ENCODE results near the gene SULF2. TPM values are rescaled to one million over a fixed set of nuclear protein-coding genes. Genes with fewer than 3 reads are reported as not detected.

SULF2 gene
- total RNA-seq, 1 experiment from 2014 or later = 13.0 TPM

DNA sequence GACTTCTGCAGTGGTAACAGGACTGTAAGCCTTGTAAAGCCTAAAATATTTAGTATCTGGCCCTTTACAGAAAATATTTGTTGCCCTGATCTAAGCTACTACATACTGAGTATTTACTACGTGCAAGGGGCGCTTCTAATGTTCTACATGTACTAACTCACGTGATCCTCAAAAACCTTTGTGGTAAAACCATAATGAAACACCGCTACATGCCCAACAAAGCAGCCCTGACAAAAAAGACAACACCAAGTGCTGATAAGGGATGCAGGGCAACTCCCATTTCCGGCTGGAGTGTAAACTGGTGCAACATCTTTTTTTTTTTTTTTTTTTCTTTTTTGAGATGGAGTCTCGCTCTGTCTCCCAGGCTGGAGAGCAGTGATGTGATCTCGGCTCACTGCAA, 85.0 kb downstream of the SULF2 start:
- Histone ChIP-seq H4K20me1 (ENCODE audit: insufficient read depth) (no peaks in the 10 kb centered on the region), H3K9me3 (ENCODE audit: control insufficient read depth in 1 of 2, insufficient read depth in 1 of 2, low read depth in 1 of 2, low read length in 2 of 2) (no peaks in the 10 kb centered on the region), H3K4me2 (ENCODE audit: low read length) (no peak overlapping the region), H3K27ac (ENCODE audit: low read depth, low read length) (no peak overlapping the region), H3K4me1 (ENCODE audit: control insufficient read depth in 1 of 2, insufficient read depth in 2 of 2, low read length in 2 of 2) (peaks cover 2 to 8% of the 10 kb centered on the region in 2 experiments; a peak in 3 of 4 replicates), H3K27me3 (ENCODE audit: insufficient read depth, low read length) (no peaks in the 10 kb centered on the region), H3K79me2 (ENCODE audit: insufficient read depth, low read length) (no peaks in the 10 kb centered on the region), H3K9ac (ENCODE audit: low read length) (no peak overlapping the region), H3K9me2 (ENCODE audit: insufficient read depth) (no peaks in the 10 kb centered on the region), H3K4me3 (replicated peaks in 1 of 2; ENCODE audit: low read depth in 1 of 2, low read length in 2 of 2) (no peak overlapping the region), H3K36me3 (ENCODE audit: control insufficient read depth in 1 of 2, insufficient read depth in 2 of 2, low read length in 2 of 2) (no peaks in the 10 kb centered on the region), H2AFZ (ENCODE audit: low read depth, low read length, poor library complexity, severe bottlenecking) (no peak overlapping the region)
- ATAC-seq (no peak), DNase-seq (ENCODE audit: low read depth, low spot score) (no peak)
- POLR2A ChIA-PET = no interaction called here
- RAD21 ChIA-PET (ENCODE audit: low non-redundant PET in 1 of 2, low total read pairs in 2 of 2, uncharacterized antibody in 2 of 2, unreplicated experiment in 2 of 2) = no interaction called here
- TF ChIP-seq POLR2A (IDR thresholded peaks at IDR 0.05; ENCODE audit: borderline replicate concordance, extremely low read depth, insufficient read depth, insufficient read length) (no peak), ZFX (IDR thresholded peaks at IDR 0.05) (no peak), CEBPB (IDR thresholded peaks at IDR 0.05; ENCODE audit: low read depth) (no peak)
- TF ChIP-seq, protein P1, sequence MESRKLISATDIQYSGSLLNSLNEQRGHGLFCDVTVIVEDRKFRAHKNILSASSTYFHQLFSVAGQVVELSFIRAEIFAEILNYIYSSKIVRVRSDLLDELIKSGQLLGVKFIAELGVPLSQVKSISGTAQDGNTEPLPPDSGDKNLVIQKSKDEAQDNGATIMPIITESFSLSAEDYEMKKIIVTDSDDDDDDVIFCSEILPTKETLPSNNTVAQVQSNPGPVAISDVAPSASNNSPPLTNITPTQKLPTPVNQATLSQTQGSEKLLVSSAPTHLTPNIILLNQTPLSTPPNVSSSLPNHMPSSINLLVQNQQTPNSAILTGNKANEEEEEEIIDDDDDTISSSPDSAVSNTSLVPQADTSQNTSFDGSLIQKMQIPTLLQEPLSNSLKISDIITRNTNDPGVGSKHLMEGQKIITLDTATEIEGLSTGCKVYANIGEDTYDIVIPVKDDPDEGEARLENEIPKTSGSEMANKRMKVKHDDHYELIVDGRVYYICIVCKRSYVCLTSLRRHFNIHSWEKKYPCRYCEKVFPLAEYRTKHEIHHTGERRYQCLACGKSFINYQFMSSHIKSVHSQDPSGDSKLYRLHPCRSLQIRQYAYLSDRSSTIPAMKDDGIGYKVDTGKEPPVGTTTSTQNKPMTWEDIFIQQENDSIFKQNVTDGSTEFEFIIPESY (IDR thresholded peaks at IDR 0.05; ENCODE audit: extremely low read depth, insufficient replicate concordance, low read length) = no peak
- TF ChIP-seq, protein P2, sequence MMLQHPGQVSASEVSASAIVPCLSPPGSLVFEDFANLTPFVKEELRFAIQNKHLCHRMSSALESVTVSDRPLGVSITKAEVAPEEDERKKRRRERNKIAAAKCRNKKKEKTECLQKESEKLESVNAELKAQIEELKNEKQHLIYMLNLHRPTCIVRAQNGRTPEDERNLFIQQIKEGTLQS (IDR thresholded peaks at IDR 0.05) = no peak
- TF ChIP-seq, protein P3, sequence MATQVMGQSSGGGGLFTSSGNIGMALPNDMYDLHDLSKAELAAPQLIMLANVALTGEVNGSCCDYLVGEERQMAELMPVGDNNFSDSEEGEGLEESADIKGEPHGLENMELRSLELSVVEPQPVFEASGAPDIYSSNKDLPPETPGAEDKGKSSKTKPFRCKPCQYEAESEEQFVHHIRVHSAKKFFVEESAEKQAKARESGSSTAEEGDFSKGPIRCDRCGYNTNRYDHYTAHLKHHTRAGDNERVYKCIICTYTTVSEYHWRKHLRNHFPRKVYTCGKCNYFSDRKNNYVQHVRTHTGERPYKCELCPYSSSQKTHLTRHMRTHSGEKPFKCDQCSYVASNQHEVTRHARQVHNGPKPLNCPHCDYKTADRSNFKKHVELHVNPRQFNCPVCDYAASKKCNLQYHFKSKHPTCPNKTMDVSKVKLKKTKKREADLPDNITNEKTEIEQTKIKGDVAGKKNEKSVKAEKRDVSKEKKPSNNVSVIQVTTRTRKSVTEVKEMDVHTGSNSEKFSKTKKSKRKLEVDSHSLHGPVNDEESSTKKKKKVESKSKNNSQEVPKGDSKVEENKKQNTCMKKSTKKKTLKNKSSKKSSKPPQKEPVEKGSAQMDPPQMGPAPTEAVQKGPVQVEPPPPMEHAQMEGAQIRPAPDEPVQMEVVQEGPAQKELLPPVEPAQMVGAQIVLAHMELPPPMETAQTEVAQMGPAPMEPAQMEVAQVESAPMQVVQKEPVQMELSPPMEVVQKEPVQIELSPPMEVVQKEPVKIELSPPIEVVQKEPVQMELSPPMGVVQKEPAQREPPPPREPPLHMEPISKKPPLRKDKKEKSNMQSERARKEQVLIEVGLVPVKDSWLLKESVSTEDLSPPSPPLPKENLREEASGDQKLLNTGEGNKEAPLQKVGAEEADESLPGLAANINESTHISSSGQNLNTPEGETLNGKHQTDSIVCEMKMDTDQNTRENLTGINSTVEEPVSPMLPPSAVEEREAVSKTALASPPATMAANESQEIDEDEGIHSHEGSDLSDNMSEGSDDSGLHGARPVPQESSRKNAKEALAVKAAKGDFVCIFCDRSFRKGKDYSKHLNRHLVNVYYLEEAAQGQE (IDR thresholded peaks at IDR 0.05; ENCODE audit: low read depth) = no peak
- CTCF ChIA-PET = no interaction called here
- no TSS peak for BruUV-seq (replicated peaks)
- intact Hi-C loops (cut with micrococcal nuclease) = no loop called here
